MCF 10A (cell line): ENCODE results near the gene SERTAD3. TPM values are rescaled to one million over a fixed set of nuclear protein-coding genes. Genes with fewer than 3 reads are reported as not detected.
"Not testable (repeated sequence)": the region's sequence is repeated elsewhere in the genome, so short reads cannot be mapped to it uniquely, and the experiment has no call there.

ENCODE experiments used
- BruUV-seq: library from RNA; stranded (reverse); fragments of 400-500 nt; replicated peaks from 2 replicates; lab custom pipeline; 2021; lab: Mats Ljungman, UMichigan
- CTCF ChIA-PET: fragments of 300-600 bp; sonication (Branson Sonifier 250); formaldehyde crosslinking; extraction: SDS; loops from one replicate; lab custom pipeline; 2021; ENCODE audit warnings: antibody characterized with exemption, inconsistent platforms; lab: Yijun Ruan, JAX
- POLR2A ChIA-PET: fragments of 300-600, 350-650 bp; sonication (Branson Sonifier 250); formaldehyde crosslinking; extraction: SDS; loops from one replicate; lab custom pipeline; 2020; ENCODE audit warnings: antibody characterized with exemption, inconsistent platforms; lab: Yijun Ruan, JAX
- DNase-seq: peaks from one replicate; pipeline ENCODE4 v3.0.0-alpha.2; 2018; ENCODE audit not compliant: unreplicated experiment
- H3K27ac Mint-ChIP-seq: one replicate; pipeline ENCODE4 v1.8.0; 2022; ENCODE audit warnings: mild to moderate bottlenecking, low read depth, mixed read lengths; ENCODE audit not compliant: unreplicated experiment
- H3K27me3 Mint-ChIP-seq: one replicate; pipeline ENCODE4 v1.8.0; 2022; ENCODE audit warnings: mixed read lengths; ENCODE audit not compliant: insufficient read depth, unreplicated experiment
- H3K36me3 Mint-ChIP-seq: one replicate; pipeline ENCODE4 v1.8.0; 2022; ENCODE audit warnings: mild to moderate bottlenecking, moderate library complexity, mixed read lengths; ENCODE audit not compliant: insufficient read depth, unreplicated experiment
- H3K4me1 Mint-ChIP-seq: one replicate; pipeline ENCODE4 v1.8.0; 2022; ENCODE audit warnings: mixed read lengths; ENCODE audit not compliant: insufficient read depth, unreplicated experiment
- H3K4me3 Mint-ChIP-seq: one replicate; pipeline ENCODE4 v1.8.0; 2022; ENCODE audit warnings: mild to moderate bottlenecking, moderate library complexity, mixed read lengths; ENCODE audit not compliant: unreplicated experiment
- H3K9me3 Mint-ChIP-seq: one replicate; pipeline ENCODE4 v1.8.0; 2022; ENCODE audit warnings: mixed read lengths; ENCODE audit not compliant: unreplicated experiment
- CTCF ChIP-seq: fragments of 200-600 bp; IDR thresholded peaks from one replicate; pipeline ENCODE4 v1.8.0; 2022; ENCODE audit warnings: antibody characterized with exemption, mild to moderate bottlenecking; ENCODE audit not compliant: unreplicated experiment
- intact Hi-C: fragments of 100-400 bp; cut with micrococcal nuclease; formaldehyde crosslinking; loops from 2 replicates; pipeline ENCODE4 v1.14.1; 2022
- total RNA-seq: library from RNA; stranded (reverse); gene quantifications from 2 replicates; pipeline ENCODE4 v1.2.3, GENCODE V29; 2022

SERTAD3 gene
- total RNA-seq, 1 experiment from 2014 or later = 23.3 TPM

DNA sequence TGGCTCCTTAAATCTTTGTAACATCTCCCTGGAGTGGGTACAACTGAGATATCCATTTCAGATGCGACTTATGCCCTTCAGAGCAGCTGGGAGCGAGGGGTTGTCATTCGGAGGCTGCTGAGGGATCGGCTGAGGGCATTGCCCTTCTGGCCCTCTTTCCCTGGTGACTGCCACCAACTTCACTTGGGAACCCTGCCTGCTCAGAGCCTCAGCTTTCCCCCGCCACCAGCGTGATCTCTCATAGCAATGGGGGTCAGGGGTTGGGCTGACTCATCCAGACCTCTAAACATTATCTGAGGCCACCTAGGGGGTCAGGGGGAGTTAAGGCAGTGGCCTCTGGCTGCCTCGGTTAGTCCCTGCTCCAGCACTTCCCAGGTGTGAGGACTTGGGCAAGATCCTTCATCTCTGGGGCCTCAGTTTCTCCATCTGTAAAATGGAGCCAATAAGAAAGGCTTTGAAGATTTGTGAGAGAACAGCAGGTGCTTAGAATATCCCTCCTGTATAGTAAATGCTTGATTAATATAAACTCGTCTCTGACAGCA, 32.1 kb downstream of the SERTAD3 start:
- Mint-ChIP-seq H3K36me3 (no peaks in the 10 kb centered on the region), H3K4me1 (peaks cover 21% of the 10 kb centered on the region), H3K9me3 (no peaks in the 10 kb centered on the region), H3K27ac (peak overlapping the region; percentile 71), H3K4me3 (no peak overlapping the region), H3K27me3 (no peaks in the 10 kb centered on the region)
- intact Hi-C loops = no loop called here
- DNase-seq = no peak
- POLR2A ChIA-PET = interaction anchor here (1.1 to 2.3 kb wide), 2 partner anchors 9 to 12 kb away, joined by 3 to 9 read pairs; no protein-coding TSS in a partner anchor
- no peak for TF ChIP-seq CTCF
- BruUV-seq = no TSS peak
- CTCF ChIA-PET = interaction anchor here (1.2 to 1.4 kb wide), 3 partner anchors 8 to 223 kb away, joined by 3 to 4 read pairs (median 3); no protein-coding TSS in a partner anchor

DNA sequence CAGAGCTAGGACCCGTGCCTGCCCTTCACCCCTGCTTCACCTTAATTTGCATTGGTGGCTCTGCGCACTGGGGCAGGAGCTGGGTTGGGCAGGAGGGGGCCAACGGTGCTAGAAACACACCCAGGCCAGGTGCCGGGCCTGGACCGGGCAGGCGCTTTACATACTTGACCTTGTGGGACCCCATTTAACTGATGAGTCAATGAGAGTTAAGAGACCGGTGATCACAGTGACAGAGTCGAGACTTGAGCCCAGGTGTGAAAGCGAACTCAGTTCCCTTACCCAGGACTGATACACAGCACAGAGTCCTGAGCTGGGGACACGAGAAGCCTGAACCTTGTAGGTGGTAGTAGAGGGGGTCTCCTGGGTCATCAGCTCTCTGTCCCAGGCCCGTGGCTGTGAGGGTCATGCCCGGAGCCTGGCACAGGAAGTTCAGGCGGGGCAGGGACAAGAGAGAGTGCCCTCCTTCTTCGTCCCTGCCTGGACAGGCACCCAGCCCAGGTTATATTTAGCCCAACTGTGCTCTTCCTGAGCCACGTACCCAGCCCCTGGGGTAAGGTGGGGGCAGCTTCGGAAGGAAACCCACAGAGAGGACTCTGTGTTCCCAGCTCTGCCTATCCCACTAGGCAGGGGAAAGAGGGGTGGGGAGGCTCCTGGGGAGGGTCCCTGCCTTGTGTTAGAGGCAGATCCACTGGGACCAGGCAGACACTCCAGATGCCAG, 32.9 kb downstream of the SERTAD3 start:
- no peaks in the 10 kb centered on the region for H3K27me3 Mint-ChIP-seq
- DNase-seq = peak; percentile 27
- H3K27ac Mint-ChIP-seq = peak overlapping the region; percentile 71
- intact Hi-C loops = no loop called here
- ChIA-PET CTCF (interaction anchor here (0.6 to 1.4 kb wide), 5 partner anchors 9 to 224 kb away, joined by 3 to 6 read pairs (median 4); partner anchors contain the start of gene SERTAD1), POLR2A (interaction anchor here (0.8 to 2.3 kb wide), 3 partner anchors 10 to 22 kb away, joined by 3 to 9 read pairs (median 3); no protein-coding TSS in a partner anchor)
- BruUV-seq = no TSS peak
- no peaks in the 10 kb centered on the region for H3K9me3 Mint-ChIP-seq
- H3K4me3 Mint-ChIP-seq = no peak overlapping the region
- no peak for TF ChIP-seq CTCF
- H3K36me3 Mint-ChIP-seq = no peaks in the 10 kb centered on the region
- H3K4me1 Mint-ChIP-seq = peaks cover 17% of the 10 kb centered on the region

DNA sequence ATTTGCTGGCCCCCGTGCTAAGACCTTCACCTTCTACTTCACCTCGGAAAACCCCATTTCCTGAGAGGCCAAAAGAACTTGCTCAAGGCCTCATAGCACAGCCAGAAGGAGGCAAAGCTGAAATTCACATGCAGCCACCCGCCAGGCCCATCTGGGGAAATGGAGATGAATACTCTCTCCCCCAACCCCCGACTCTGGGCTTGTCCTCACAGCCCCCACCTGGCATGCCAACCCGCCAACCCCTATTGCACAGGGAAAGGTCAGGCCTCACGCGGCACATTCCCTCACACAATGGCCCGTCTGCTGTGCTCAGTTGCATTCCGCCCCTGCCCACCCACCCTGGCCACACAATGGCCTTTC, 34.1 kb downstream of the SERTAD3 start:
- Mint-ChIP-seq H3K27me3 (no peaks in the 10 kb centered on the region), H3K9me3 (no peaks in the 10 kb centered on the region), H3K4me1 (peaks cover 15% of the 10 kb centered on the region), H3K4me3 (no peak overlapping the region), H3K27ac (no peak overlapping the region), H3K36me3 (no peaks in the 10 kb centered on the region)
- no peak for DNase-seq
- BruUV-seq = no TSS peak
- TF ChIP-seq CTCF = no peak
- CTCF ChIA-PET = interaction anchor here (0.6 to 2.4 kb wide), 2 partner anchors 11 to 119 kb away, joined by 3 to 13 read pairs; no protein-coding TSS in a partner anchor
- intact Hi-C loops = no loop called here
- POLR2A ChIA-PET = interaction anchor here (1.2 to 1.5 kb wide), 2 partner anchors 11 to 33 kb away, joined by 3 to 4 read pairs; no protein-coding TSS in a partner anchor

DNA sequence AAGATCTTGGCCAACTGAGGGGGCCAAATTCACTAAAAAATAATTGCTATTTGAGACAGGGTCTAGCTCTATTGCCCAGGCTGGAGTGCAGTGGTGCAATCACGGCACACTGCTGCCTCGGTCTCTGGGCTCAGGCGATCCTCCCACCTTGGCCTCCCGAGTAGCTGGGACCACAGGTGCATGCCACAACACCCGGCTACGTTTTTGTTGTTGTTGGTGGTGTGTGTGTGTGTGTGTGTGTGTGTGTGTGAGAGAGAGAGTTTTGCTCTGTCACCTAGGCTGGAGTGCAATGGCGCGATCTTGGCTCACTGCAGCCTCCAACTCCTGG, 35.6 kb downstream of the SERTAD3 start:
- ChIA-PET POLR2A (interaction anchor here (1.2 kb wide), 1 partner anchor 35 kb away, joined by 3 read pairs; no protein-coding TSS in a partner anchor), CTCF (interaction anchor here (0.6 to 2.4 kb wide), 5 partner anchors 10 to 345 kb away, joined by 3 to 13 read pairs (median 3); no protein-coding TSS in a partner anchor)
- H3K9me3 Mint-ChIP-seq, H3K36me3 Mint-ChIP-seq, H3K27me3 Mint-ChIP-seq, H3K27ac Mint-ChIP-seq, DNase-seq, H3K4me3 Mint-ChIP-seq, BruUV-seq, intact Hi-C loops: not testable (repeated sequence)
- peaks cover 11% of the 10 kb centered on the region for H3K4me1 Mint-ChIP-seq
